H1 (cell line): ENCODE measurements around the gene YEATS4.

ENCODE experiments used
- CEBPB ChIP-seq: IDR thresholded peaks from 2 replicates; pipeline ENCODE4 v1.6.1; 2012; ENCODE audit warnings: low read depth, low read length
- CTCF ChIP-seq, 3 experiments: IDR thresholded peaks; 1 replicate in 2 of 3; 2 replicates in 1 of 3; pipeline versions ENCODE4 v1.5.1 to v1.6.1; 2011; ENCODE audit warnings: low read length in 3 of 3, mild to moderate bottlenecking in 3 of 3, inconsistent platforms in 2 of 3, low read depth in 1 of 3, moderate library complexity in 1 of 3; ENCODE audit not compliant: insufficient read depth in 1 of 3; ENCODE audit errors: control extremely low read depth in 1 of 3
- EZH2 ChIP-seq: fragments of 200-600 bp; sonication (generic); IDR thresholded peaks from 2 replicates; pipeline ENCODE4 v1.7.1; 2012; ENCODE audit warnings: low read depth, mild to moderate bottlenecking, moderate library complexity, low read length, inconsistent platforms; ENCODE audit not compliant: severe bottlenecking
- KDM5A ChIP-seq: fragments of 200-600 bp; IDR thresholded peaks from 2 replicates; pipeline ENCODE4 v1.7.1; 2012; ENCODE audit warnings: mild to moderate bottlenecking, low read length, inconsistent platforms, mixed read lengths
- MAX ChIP-seq: IDR thresholded peaks from 2 replicates; pipeline ENCODE4 v1.6.1; 2012; ENCODE audit warnings: inconsistent platforms
- SIX5 ChIP-seq: IDR thresholded peaks from 2 replicates; pipeline ENCODE4 v1.6.1; 2011; ENCODE audit warnings: mild to moderate bottlenecking, low read depth, low read length
- SP1 ChIP-seq: IDR thresholded peaks from 2 replicates; pipeline ENCODE4 v1.6.1; 2011; ENCODE audit warnings: low read depth, low read length

GRCh38 chr12:69425417-69425816 is 65.9 kb downstream of the YEATS4 start:
- no peak for TF ChIP-seq MAX
- no peak for TF ChIP-seq SIX5
- TF ChIP-seq CTCF (IDR thresholded peaks at IDR 0.05; ENCODE audit: control extremely low read depth in 1 of 3, insufficient read depth in 1 of 3, low read depth in 1 of 3, low read length in 3 of 3) = no peak
- TF ChIP-seq SP1 = no peak
- TF ChIP-seq CEBPB = no peak
- no peak for TF ChIP-seq KDM5A
- TF ChIP-seq EZH2 = no peak
